Mammary epithelial cell (primary cell): ENCODE results near the gene MPV17L.
A peak's percentile ranks its signal among the peaks of the same experiment; 100 is the strongest.

Source experiments
- CTCF ChIP-seq, 2 donors: IDR thresholded peaks in 1 of 2; conservative IDR thresholded peaks in 1 of 2; 2 replicates each; pipeline ENCODE4 v1.5.1; 2011 to 2012; ENCODE audit warnings: inconsistent platforms in 2 of 2, low read length in 2 of 2, mild to moderate bottlenecking in 2 of 2, control low read depth in 1 of 2, low read depth in 1 of 2; ENCODE audit not compliant: insufficient read depth in 1 of 2; ENCODE audit errors: extremely low read depth in 1 of 2
- EZH2 ChIP-seq: IDR thresholded peaks from 2 replicates; pipeline ENCODE4 v1.6.1; 2012; ENCODE audit warnings: low read length, inconsistent platforms, borderline replicate concordance

GRCh38 chr16:15434079-15434424 is 38.5 kb downstream of the MPV17L start:
- TF ChIP-seq CTCF (conservative IDR thresholded peaks at IDR 0.05 in 1 of 2, IDR thresholded peaks at IDR 0.05 in 1 of 2; ENCODE audit: extremely low read depth in 1 of 2, insufficient read depth in 1 of 2, low read depth in 1 of 2, low read length in 2 of 2) (no peak), EZH2 (peak; percentile 42)
